ENCODE measurements around the gene STX4.

The STX4 gene

DNA sequence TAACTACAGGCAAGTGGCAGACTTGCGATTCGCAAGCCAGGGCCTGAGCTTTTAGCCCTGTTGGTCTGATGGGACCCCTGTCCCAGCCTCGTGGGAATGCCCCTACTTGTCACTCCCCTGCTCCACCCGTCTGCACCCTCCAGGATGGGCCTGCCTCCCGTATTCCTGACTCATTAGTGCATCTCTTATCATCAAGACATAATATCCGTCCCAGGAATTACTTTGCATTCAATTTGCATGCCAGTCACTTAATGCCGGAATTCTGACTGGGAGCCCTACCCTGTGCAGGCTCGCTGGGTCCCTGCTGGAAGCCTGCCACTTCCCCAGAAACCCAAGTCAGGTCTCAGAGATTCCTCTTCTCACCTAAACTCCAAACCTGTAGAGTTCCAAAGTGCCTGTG is 52.1 kb downstream of the STX4 start:
- no peak for DNase-seq

DNA sequence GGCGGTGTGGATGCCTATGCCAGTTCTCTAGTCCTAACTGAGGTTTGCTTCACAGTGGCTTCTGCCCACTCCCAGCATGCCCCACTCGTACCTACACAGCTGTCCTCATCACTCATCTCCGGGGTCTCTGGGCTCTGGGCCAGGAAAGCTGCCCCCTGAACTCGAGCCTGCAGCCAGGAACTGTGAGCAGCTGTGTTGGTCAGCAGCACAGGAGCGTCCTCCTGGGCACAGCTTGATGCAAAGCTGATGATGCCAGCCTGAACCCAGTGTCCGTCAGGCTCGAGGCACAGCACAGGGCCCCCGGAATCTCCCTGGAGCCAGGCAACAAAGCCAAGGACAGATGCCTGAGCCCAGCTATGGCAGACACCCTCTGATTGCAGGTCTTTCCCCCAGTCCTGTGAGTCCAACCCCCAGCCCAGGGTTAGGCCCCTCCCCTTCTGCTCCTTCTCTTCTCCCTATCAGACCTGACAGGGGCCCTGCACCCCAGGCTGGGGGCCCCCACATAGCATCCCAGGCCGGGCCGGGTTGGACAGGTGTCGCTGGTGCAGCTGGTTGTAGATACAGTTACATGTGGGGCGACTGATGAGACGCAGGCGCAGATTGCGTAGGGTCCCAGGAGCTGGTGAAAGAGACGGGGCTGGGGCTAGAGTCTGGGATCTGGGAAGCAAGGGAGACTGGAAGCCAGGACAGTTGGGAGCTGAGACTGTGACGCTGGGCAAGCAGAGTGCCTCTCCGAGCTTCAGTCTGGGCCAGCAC is 52.7 kb downstream of the STX4 start:
- no peak for DNase-seq

DNA sequence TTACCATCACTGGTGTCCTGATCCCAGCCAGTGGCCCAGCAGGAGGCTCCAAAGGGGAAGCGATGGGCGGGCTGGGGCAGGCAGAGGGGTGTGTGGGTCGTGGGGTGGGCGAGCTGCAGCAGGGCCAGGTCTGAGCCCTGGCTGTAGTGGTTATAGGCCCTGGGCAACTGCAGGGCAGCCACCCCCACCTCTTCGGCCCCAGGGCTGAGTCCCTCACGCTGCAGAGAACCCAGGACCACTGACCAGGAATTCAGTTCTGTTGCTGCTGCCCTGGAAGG is 53.2 kb downstream of the STX4 start:
- no peak for DNase-seq

DNA sequence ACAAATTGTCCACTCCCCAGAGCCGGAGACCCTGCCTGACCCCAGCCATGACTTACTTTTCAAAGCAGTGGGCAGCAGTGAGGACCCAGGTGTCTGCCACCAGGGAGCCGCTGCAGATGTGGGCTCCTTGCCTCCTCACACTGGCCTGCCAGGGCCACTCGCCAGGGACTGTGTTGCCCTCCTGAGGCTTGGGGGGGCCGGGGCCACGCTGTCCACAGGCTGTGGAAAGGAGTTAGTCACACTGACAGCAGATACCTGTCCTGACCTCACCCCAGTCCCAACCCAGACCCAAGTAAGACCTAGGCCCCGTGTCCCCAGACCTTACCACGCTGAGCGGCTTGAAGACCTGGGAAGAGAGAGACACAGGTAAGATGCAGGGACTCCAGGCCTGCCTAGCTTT is 54.1 kb downstream of the STX4 start:
- DNase-seq: no peak

DNA sequence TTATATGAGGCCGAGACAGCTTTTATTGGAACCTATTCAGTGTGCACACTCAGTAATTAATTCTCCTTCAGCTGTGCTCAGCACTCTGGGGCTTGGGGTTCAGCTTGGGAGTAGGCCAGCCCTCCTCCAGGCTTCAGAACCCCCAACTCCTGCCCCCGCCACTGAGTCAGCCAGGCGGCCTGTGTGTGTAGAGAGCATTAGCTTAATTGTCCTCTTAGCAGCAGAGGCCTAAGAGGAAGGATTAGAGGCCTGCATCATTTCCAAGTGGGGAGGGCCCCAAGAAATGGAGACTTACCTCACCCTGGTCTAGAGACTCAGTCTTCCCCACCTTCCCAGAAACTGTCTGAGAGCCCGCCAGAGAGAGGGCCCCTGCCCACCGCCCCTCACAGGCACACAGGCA is 54.6 kb downstream of the STX4 start:
- no peak for DNase-seq

DNA sequence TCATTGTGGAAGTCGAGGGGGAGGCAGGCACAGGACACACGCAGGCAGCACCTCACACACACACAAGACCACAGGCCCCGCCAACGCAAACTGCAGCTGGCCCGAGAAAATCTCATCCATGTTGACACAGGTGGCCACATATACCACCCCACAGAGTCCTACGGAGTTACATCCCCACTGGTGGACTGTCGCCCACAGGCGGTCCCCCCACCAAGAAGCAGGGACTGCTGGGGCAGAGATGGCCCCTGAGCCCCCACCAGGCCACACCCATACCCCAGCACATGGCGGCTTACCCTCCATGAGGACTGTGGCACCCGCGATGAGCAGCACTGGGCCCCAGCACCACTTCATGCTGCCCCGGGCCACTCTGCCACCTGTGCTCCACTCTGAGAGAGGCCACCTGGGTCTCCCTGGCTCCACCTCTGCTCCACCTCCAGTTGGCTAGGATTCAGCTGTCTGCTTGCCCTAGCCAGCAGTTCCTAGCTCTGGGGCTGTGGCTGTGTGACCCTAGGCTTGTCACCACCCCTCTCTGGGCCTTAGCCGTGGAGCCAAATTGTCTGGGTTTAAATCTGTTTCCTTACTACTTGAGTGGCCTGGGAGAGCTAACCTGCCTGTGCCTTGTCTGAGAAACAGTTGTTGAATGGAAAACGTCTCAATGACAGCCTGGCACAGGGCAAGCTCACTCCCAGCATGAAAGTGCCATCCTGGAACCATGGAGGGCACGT is 55.3 kb downstream of the STX4 start, which contains the start of gene PRSS53:
Gene PRSS53 (minus strand): TSS at position 485 of the 725 bp plus-strand sequence. CDS start 134 bp downstream, at position 351.
- no peak for DNase-seq

DNA sequence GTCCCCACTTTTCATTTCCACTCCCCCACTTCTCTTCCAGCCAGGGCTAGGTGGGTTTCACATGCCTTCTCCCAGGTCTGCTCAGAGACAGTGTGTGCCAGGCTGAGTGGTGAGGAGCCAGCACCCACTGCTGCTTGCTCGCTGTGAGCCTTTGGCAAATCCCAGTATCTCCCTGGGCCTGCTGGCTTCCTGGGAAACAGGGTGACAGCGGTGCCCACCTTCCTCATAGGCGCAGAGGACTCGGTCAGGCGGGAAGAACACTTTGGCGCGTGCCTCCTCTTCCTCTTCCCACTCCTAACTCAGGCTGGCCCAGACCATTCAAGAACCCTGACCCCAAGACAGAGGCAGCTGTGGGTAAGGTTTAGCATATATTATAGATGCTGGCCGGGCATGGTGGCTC is 55.8 kb downstream of the STX4 start:
- no peak for DNase-seq
